ENCODE results near the gene SIL1. TPM values are rescaled to one million over a fixed set of nuclear protein-coding genes. Genes with fewer than 3 reads are reported as not detected.

The SIL1 gene
- polyA plus RNA-seq, 1 donor (not counting 4 experiments of a cell fraction or from before 2014, with no cell fraction given), result 45.4 TPM

- FAIRE-seq, result no peak
- no peak overlapping the region for H3K4me2 ChIP-seq (ENCODE audit: control insufficient read depth, extremely low read depth, insufficient read depth, low read depth, low read length)
- dilution Hi-C loops (cut with MboI; ENCODE audit: extremely low pct_ligation_motif_present, low sequenced_read_pairs), result no loop called here
- no peaks in the 10 kb centered on the region for H4K20me1 ChIP-seq (ENCODE audit: control insufficient read depth, extremely low read depth, insufficient read depth, low read length)
- H3K4me1 ChIP-seq (ENCODE audit: control insufficient read depth, extremely low read depth, insufficient read depth, low read length), result peaks cover 36% of the 10 kb centered on the region
- peaks cover 12% of the 10 kb centered on the region for H3K79me2 ChIP-seq (ENCODE audit: control insufficient read depth, insufficient read depth, low read length)
- no peak overlapping the region for H3K4me3 ChIP-seq (ENCODE audit: control insufficient read depth in 2 of 3, extremely low read depth in 1 of 3, insufficient read depth in 2 of 3, low read depth in 1 of 3, low read length in 3 of 3)
- TF ChIP-seq CTCF (optimal IDR thresholded peaks at IDR 0.05 in 1 of 3, IDR thresholded peaks at IDR 0.05 in 1 of 3, conservative IDR thresholded peaks at IDR 0.05 in 1 of 3; ENCODE audit: extremely low read depth in 1 of 3, insufficient read depth in 2 of 3, low read length in 3 of 3) (no peak), EZH2 (IDR thresholded peaks at IDR 0.05; ENCODE audit: low read length) (no peak)
- DNase-seq (ENCODE audit: low read depth, low spot score), result no peak
- H3K9me3 ChIP-seq (ENCODE audit: control insufficient read depth, low read depth, low read length), result no peaks in the 10 kb centered on the region
- H3K9me1 ChIP-seq (ENCODE audit: control insufficient read depth, extremely low read depth, insufficient read depth, low read length), result peaks cover 2% of the 10 kb centered on the region
- H3K27ac ChIP-seq (ENCODE audit: control insufficient read depth, insufficient read depth, low read length), result no peak overlapping the region
- no peak overlapping the region for H3K9ac ChIP-seq (ENCODE audit: control insufficient read depth, extremely low read depth, insufficient read depth, low read length)
- H3K27me3 ChIP-seq (ENCODE audit: control insufficient read depth, extremely low read depth, insufficient read depth, low read length), result no peaks in the 10 kb centered on the region
- H2AFZ ChIP-seq (ENCODE audit: control insufficient read depth, low read length), result no peak overlapping the region
- H3K36me3 ChIP-seq (ENCODE audit: control insufficient read depth in 2 of 2, extremely low read depth in 1 of 2, insufficient read depth in 2 of 2, low read length in 2 of 2), result no peaks in the 10 kb centered on the region
Measured at GRCh38 chr5:139151902-139152301, 46.3 kb downstream of the SIL1 start.

- FAIRE-seq (no peak), DNase-seq (ENCODE audit: low read depth, low spot score) (no peak)
- Histone ChIP-seq H3K27ac (ENCODE audit: control insufficient read depth, insufficient read depth, low read length) (no peak overlapping the region), H4K20me1 (ENCODE audit: control insufficient read depth, extremely low read depth, insufficient read depth, low read length) (no peaks in the 10 kb centered on the region), H3K9me3 (ENCODE audit: control insufficient read depth, low read depth, low read length) (no peaks in the 10 kb centered on the region), H3K4me3 (ENCODE audit: control insufficient read depth in 2 of 3, extremely low read depth in 1 of 3, insufficient read depth in 2 of 3, low read depth in 1 of 3, low read length in 3 of 3) (no peak overlapping the region), H3K27me3 (ENCODE audit: control insufficient read depth, extremely low read depth, insufficient read depth, low read length) (no peaks in the 10 kb centered on the region), H3K9ac (ENCODE audit: control insufficient read depth, extremely low read depth, insufficient read depth, low read length) (no peak overlapping the region), H3K4me1 (ENCODE audit: control insufficient read depth, extremely low read depth, insufficient read depth, low read length) (peaks cover 36% of the 10 kb centered on the region), H3K4me2 (ENCODE audit: control insufficient read depth, extremely low read depth, insufficient read depth, low read depth, low read length) (no peak overlapping the region), H3K36me3 (ENCODE audit: control insufficient read depth in 2 of 2, extremely low read depth in 1 of 2, insufficient read depth in 2 of 2, low read length in 2 of 2) (no peaks in the 10 kb centered on the region), H2AFZ (ENCODE audit: control insufficient read depth, low read length) (no peak overlapping the region), H3K79me2 (ENCODE audit: control insufficient read depth, insufficient read depth, low read length) (peaks cover 12% of the 10 kb centered on the region), H3K9me1 (ENCODE audit: control insufficient read depth, extremely low read depth, insufficient read depth, low read length) (peaks cover 2% of the 10 kb centered on the region)
- TF ChIP-seq CTCF (optimal IDR thresholded peaks at IDR 0.05 in 1 of 3, IDR thresholded peaks at IDR 0.05 in 1 of 3, conservative IDR thresholded peaks at IDR 0.05 in 1 of 3; ENCODE audit: extremely low read depth in 1 of 3, insufficient read depth in 2 of 3, low read length in 3 of 3), result no peak
- dilution Hi-C loops (cut with MboI; ENCODE audit: extremely low pct_ligation_motif_present, low sequenced_read_pairs), result no loop called here
Measured at GRCh38 chr5:139150367-139150999, 47.7 kb downstream of the SIL1 start.
